ENCODE data around the gene ZC3H13. TPM values are rescaled to one million over a fixed set of nuclear protein-coding genes. Genes with fewer than 3 reads are reported as not detected.

The ZC3H13 gene
- total RNA-seq, 2 donors from 2014 or later, result 31.7 to 32.3 TPM

- DNase-seq, result no peak
- no peak for ATAC-seq
- intact Hi-C loops (cut with DNase I), result no loop called here
Observed at GRCh38 chr13:46063292-46063691, 10.7 kb upstream of the ZC3H13 start.

GRCh38 chr13:46062185-46062584, 9.6 kb upstream of the ZC3H13 start:
- intact Hi-C loops (cut with DNase I), result no loop called here
- no peak for ATAC-seq
- DNase-seq, result no peak

GRCh38 chr13:46059405-46059804, 6.9 kb upstream of the ZC3H13 start:
- no peak for ATAC-seq
- no peak for DNase-seq
- intact Hi-C loops (cut with DNase I), result no loop called here

DNA sequence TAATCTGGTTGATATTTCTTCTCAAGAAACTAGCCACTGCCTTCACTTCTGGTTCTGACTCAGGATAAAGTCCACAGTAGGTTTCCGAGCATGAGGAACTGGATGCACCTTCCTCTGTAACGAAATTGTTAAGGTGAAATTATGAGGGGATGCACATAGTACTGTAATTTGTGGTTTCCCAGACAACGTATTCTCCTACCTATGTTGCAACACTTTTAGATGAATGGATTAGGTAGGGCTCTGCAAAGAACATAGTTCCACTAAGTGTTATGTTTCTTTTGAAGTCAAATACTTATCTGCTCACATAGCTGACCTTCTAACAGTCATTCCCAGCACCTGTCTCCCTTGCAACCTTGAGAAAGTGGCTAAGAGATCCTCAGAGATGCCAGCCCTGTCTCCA, 5.7 kb upstream of the ZC3H13 start:
- intact Hi-C loops (cut with DNase I), result no loop called here
- no peak for ATAC-seq
- no peak for DNase-seq

DNA sequence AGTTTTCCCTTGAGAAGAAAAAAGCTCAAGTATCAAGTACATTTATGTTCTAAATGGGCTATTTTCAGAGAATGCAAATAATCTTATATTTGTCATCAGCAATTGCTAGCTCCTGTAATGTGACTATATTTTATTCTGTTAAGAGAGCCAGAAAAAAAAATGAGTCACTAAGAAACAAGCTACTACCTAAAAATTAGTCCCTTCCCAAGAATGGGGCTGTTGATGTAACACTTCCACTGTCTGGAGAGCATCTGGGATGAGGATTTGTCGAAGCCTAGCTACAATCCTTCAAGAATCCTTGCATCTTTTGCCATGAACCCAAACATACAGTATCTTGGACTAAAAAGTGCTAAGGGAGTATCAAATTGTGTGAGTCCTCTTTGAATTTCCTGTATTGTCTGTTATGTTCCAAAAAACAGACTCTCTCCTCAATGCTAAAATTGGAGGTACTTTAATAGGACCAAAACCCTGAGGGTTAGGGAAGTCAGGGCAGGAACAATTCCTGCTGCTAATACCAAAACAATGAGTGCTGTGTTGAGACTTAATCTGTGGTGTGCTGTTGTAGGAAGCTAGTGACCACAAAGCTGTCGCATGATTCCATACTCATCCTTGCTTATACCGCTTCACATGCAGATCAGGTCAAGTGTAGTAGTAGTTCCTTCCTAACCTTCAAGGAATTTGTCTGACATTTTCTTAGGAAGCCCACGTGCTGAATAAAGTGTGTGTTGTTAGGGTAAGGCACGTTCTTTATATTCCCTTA, 4.9 kb upstream of the ZC3H13 start:
- DNase-seq (no peak), ATAC-seq (no peak)
- intact Hi-C loops (cut with DNase I), result no loop called here

DNA sequence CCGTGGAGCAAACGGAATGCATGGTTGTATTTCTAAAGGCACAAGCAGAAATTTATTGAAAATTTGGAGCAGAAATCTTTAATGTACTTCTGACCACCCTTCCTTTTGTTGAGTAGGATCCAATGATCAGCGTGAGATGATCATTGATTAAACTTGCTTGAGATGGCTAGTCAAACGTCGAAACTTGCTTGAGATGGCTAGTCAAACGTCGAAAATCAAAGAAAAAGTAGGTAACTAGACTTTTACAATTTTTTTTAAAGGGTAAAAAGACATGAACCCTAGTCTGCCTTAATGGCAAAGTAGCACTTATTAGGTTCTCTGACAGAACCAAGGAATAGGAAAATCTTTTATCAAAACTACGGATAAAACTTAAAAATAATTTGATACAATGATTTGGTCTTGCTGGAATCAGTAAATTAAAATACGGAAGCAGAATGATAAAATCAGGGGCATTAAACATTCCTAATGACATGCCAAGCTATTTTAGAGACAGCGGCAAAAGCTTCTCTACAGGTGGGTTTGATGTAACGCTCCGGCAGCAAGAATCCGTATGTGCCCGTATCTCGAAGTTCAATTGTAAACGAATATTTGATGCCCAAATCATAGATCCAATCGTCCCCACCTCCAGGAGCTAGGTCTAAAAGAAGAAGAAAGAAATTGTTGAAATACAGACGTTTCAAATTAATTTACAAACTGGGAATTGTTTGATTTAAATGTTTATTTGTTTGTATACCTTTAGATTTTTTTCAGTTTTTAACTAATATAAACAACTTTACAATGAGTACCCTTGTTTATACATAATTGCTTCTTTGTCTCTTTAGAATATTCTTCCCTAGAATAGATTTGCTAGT, 841 bp upstream of the ZC3H13 start:
- intact Hi-C loops (cut with DNase I), result no loop called here
- no peak for ATAC-seq
- DNase-seq, result no peak

DNA sequence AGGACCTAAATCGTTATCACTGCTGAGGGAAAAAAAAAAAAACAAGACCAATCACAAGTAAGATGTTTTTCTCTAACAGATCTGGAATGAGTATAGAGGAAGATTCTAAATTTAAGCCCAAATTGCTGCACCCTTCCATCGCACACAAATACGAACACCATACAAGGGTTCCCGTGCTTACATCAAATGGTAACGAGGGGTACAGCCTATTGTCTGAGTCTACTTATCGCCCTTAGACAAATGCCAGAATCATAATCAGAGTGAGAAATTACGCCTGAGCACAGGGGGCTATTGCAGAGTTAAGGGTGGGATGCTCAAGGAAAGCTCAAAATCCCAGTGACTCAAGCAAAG, 603 bp downstream of the ZC3H13 start:
- DNase-seq (no peak), ATAC-seq (peak in 1 of 2 donors; percentile 31)
- intact Hi-C loops (cut with DNase I), result no loop called here

- intact Hi-C loops (cut with DNase I), result no loop called here
- ATAC-seq (no peak), DNase-seq (no peak)
Observed at GRCh38 chr13:46050771-46051170, 1.8 kb downstream of the ZC3H13 start.

GRCh38 chr13:46045424-46045823, 7.1 kb downstream of the ZC3H13 start:
- no peak for DNase-seq
- intact Hi-C loops (cut with DNase I), result no loop called here
- no peak for ATAC-seq

DNA sequence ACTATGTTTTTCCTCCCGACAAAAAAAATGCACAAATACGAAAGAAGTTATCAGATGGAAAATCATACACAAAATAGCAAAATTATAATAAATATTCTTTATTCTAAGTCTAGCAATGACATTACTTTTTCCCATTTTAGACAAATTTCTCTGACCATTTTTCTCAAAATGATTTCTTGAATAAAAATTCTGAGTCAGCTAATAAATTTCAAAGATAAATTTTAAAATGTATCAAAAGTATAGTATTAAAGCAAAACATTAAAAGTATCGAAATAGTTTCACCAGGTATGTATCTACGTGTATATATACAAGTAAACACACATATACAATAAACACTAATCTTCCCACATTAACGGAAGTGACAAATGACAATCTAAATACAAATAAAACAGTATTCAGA, 8.9 kb downstream of the ZC3H13 start:
- DNase-seq (no peak), ATAC-seq (no peak)
- intact Hi-C loops (cut with DNase I), result no loop called here

GRCh38 chr13:46041419-46041839, 11.1 kb downstream of the ZC3H13 start:
- intact Hi-C loops (cut with DNase I), result no loop called here
- DNase-seq, result no peak
- no peak for ATAC-seq

DNA sequence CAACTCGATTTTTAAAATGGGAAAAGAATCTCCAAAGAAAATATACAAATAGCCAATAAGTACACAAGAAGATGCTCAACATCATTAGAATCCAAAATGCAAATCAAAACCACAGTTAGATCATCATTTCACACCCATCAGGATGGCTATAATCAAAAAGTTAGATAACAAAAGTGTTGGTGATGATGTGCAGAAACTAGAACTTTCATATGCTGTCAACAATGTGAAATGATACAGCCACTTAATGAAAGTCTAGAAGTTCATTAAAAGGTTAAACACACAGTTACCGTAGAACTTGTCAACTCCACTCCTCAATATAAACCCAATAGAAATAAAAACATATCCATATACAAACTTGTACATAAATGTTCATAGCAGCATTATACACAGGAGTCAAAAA, 11.8 kb downstream of the ZC3H13 start:
- ATAC-seq, result peak in 1 of 2 donors; percentile 67

DNA sequence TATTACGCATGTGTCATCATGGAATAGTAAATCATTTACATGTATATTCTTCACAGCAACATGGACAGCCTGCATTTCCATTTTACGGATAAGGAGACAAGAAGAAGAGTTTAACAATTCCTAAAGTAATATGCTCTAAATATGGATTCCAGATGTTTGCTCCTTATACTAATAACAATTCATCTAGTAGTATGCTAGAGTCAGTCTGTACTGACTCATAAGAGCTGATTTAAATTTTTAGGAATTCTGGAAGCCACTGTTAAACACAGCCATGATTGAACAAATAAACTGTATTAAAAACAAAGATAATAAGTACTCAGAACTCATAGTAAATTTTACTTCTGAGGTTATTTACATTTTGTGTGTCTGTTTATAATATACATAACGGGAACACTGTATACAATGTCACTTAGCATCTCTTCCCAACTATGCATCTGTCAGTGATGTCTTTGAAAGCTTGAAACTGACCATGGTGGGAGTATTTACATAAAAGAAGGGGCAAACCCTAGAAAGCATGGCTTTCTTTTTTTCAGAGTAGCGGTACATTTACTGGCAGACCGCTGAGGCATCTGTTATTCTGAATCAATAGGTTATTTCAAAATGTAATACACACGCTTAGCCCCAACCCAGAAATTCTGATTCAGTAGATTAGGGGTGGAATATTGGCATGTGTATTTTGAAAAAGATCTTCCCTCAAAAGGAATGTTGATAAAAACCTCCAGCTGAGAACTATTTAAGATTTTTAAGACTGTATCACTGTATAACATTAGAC, 12.9 kb downstream of the ZC3H13 start:
- DNase-seq (no peak), ATAC-seq (no peak)
- intact Hi-C loops (cut with DNase I), result no loop called here

More for the DNA sequence above, 11.8 kb downstream of the ZC3H13 start:
- intact Hi-C loops (cut with DNase I), result no loop called here
- DNase-seq, result no peak

DNA sequence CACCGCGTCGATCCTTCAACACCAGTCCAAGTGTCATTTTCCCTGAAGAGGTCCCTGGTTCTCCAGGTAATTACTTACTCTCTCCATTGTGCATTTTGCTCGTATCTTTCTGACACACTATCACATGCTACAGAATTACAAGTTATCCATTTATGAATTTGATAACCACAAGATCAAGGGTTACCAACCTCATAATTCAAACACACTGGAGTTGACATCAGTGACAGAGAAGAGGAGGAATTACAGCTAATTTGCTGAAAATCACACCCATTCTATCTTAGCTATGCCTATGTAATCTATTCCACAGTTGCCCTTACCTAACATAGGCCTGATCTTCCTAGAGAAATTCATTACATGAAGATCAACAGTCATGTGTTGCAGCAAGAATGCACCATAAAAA, 14.2 kb downstream of the ZC3H13 start:
- ATAC-seq (no peak), DNase-seq (no peak)
- intact Hi-C loops (cut with DNase I), result no loop called here

GRCh38 chr13:46035066-46035465, 17.5 kb downstream of the ZC3H13 start:
- intact Hi-C loops (cut with DNase I), result no loop called here
- DNase-seq (no peak), ATAC-seq (no peak)

DNA sequence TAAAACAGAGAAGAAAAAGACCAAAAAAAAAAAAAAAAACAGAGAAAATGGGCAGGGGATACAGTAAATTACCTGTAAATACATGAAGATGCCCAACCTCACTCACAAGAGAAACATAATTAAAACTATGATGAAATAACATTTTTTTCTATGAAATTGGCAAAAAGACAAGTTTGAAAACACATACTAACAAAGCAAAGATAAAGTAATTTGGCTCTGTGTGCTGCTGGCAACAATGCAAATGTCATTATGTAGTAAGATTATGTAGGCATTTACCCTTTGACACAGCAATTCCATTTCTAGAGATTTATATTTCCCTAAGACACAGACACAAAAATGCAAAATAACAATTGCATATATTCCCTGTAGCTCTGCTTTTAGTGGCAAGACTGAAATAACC, 20.2 kb downstream of the ZC3H13 start:
- no peak for ATAC-seq
- DNase-seq, result no peak
- intact Hi-C loops (cut with DNase I), result no loop called here

- DNase-seq (no peak), ATAC-seq (no peak)
- intact Hi-C loops (cut with DNase I), result no loop called here
Observed at GRCh38 chr13:46031581-46032263, 20.8 kb downstream of the ZC3H13 start.

DNA sequence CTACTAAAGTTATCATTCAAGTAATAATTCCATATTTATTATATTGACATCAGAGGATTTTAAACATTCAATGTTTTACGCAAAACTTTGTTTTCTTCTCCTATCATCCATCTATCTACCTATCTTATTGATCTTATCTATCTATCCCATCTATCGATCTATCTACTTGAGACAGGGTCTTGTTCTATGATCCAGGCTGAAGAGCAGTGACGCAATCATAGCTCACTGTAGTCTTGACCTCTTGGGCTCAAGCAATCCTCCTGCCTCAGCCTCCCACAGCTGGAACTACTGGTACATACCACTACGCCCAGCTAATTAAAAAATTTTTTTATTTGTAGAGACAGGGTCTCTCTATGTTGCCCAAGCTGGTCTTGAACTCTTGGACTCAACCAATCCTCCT, 27.4 kb downstream of the ZC3H13 start:
- DNase-seq (no peak), ATAC-seq (no peak)
- intact Hi-C loops (cut with DNase I), result no loop called here

- ATAC-seq (no peak), DNase-seq (no peak)
- intact Hi-C loops (cut with DNase I), result no loop called here
Observed at GRCh38 chr13:46022481-46022880, 30.1 kb downstream of the ZC3H13 start.

Data from left cardiac atrium (tissue), 4 donors.